ENCODE results near the gene KPNA6.

- TF ChIP-seq POLR2AphosphoS5 (IDR thresholded peaks at IDR 0.05; ENCODE audit: low read depth, low read length) = no peak
- TF ChIP-seq CTCF (IDR thresholded peaks at IDR 0.05) = no peak
Measured at GRCh38 chr1:32151319-32151787, 43.5 kb downstream of the KPNA6 start.

Measured in Panc1 (cell line).